Muscle layer of duodenum (tissue), 2 donors: Measurements from ENCODE around the gene SCN3B.

Experiments used
- H3K27ac ChIP-seq: one replicate; pipeline ENCODE4 v1.7.0; 2013; ENCODE audit warnings: mild to moderate bottlenecking, low read length
- H3K27me3 ChIP-seq: one replicate; pipeline ENCODE4 v1.7.0; 2013; ENCODE audit warnings: low read depth, mild to moderate bottlenecking, control low read depth, low read length
- H3K36me3 ChIP-seq, 2 donors: one replicate each; pipeline ENCODE4 v1.7.0; 2013; ENCODE audit warnings: low read length in 2 of 2, control low read depth in 1 of 2, mild to moderate bottlenecking in 1 of 2; ENCODE audit not compliant: insufficient read depth in 2 of 2, control insufficient read depth in 1 of 2
- H3K4me1 ChIP-seq, 2 donors: one replicate each; pipeline ENCODE4 v1.7.0; 2013; ENCODE audit warnings: low read length in 2 of 2, mild to moderate bottlenecking in 2 of 2, control low read depth in 1 of 2, moderate library complexity in 1 of 2; ENCODE audit not compliant: insufficient read depth in 2 of 2, control insufficient read depth in 1 of 2
- H3K4me3 ChIP-seq, 2 donors: one replicate each; pipeline ENCODE4 v1.7.0; 2013; ENCODE audit warnings: low read length in 2 of 2, low read depth in 1 of 2, mild to moderate bottlenecking in 1 of 2
- H3K9me3 ChIP-seq, 2 donors: one replicate each; pipeline ENCODE4 v1.7.0; 2013; ENCODE audit warnings: low read length in 2 of 2, control low read depth in 1 of 2, mild to moderate bottlenecking in 1 of 2; ENCODE audit not compliant: control insufficient read depth in 1 of 2
- donor health status: healthy.

The SCN3B gene

DNA sequence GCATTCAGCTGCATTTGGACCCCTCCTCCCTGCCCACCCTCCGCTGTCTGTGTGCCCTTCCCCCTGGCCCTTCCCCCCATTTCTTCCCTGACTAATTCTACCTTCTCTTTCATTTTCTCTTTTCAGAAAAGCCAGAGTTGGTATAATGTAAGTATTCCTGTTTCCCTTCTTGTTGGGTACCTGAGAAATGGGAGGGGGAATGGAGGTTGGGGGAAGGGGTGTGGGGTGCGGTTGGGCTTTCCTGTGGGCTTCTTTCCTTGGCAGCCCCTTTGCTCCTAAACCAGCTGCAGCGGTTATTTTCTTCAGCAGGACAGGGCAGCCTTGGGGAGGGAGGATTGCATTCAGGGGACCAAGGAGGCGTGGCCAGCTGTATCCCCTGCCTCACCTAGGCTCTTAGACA, 70.2 kb downstream of the SCN3B start:
- Histone ChIP-seq H3K27ac (no peak overlapping the region), H3K36me3 (no peaks in the 10 kb centered on the region), H3K9me3 (no peaks in the 10 kb centered on the region), H3K4me1 (peaks cover 0 to 5% of the 10 kb centered on the region in 2 donors), H3K4me3 (no peak overlapping the region), H3K27me3 (no peaks in the 10 kb centered on the region)

DNA sequence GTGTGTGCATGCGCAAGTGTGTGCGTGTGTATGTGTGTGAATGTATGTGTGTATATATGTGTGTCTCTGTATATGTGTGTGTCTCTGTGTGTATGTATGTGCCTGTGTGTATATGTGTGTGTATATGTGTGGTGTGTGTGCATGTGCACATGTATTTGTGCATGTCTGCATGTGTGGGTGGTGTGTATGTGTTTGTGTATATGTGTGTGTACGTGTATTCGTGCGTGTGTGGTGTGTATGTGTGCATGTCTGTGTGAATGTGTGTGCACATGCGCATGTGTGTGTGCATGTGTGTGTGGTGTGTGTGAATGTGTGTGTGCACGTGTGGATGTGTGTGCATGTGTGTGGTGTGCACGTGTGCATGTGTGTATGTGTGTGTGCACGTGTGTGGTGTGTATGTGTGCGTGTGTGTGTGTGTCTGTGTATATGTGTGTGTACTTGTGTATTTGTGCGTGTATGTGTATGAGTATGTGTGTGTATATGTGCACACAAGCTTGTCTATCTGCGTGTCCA, 71.4 kb downstream of the SCN3B start:
- Histone ChIP-seq H3K4me1 (peaks cover 0 to 5% of the 10 kb centered on the region in 2 donors), H3K27me3 (no peaks in the 10 kb centered on the region), H3K9me3 (no peaks in the 10 kb centered on the region), H3K36me3 (no peaks in the 10 kb centered on the region), H3K4me3 (no peak overlapping the region), H3K27ac (no peak overlapping the region)

DNA sequence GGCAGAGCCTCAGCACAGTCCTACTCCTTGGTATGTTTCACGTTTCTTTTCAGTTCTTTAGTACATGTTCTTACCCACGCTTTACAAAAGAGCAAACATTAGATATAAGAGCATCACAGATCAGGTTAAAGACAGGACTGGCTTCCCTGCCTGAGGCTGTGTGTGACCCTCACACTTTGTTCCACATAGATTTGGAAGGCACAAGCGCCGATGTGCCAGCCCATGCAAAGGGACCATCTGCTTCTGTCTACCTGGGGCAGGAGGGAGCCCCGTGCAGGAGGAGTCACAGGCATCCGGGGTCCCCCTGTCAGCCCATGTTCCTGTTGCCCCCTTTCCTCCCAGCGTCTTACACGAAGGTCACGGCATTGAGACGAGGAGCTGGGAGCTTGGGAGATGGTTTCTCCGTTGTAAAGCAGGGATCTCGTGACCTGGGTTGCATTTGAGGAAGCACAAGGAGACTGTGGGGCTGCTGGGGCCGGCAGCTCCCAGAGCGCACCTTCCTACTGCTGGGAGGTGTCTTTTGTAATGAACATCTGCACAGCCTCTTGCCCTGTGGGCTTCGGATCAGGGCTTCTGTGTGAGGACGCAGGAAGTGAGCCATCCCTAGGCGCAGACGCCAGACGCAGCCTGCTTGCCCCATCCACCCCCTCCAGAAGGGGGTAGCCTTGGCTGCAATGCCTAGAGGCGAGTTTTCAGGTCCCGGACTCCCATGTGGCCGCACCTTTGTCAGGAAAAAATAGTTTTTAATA, 72.6 kb downstream of the SCN3B start:
- Histone ChIP-seq H3K27ac (no peak overlapping the region), H3K36me3 (no peaks in the 10 kb centered on the region), H3K27me3 (no peaks in the 10 kb centered on the region), H3K9me3 (no peaks in the 10 kb centered on the region), H3K4me1 (peaks cover 0 to 5% of the 10 kb centered on the region in 2 donors), H3K4me3 (no peak overlapping the region)

DNA sequence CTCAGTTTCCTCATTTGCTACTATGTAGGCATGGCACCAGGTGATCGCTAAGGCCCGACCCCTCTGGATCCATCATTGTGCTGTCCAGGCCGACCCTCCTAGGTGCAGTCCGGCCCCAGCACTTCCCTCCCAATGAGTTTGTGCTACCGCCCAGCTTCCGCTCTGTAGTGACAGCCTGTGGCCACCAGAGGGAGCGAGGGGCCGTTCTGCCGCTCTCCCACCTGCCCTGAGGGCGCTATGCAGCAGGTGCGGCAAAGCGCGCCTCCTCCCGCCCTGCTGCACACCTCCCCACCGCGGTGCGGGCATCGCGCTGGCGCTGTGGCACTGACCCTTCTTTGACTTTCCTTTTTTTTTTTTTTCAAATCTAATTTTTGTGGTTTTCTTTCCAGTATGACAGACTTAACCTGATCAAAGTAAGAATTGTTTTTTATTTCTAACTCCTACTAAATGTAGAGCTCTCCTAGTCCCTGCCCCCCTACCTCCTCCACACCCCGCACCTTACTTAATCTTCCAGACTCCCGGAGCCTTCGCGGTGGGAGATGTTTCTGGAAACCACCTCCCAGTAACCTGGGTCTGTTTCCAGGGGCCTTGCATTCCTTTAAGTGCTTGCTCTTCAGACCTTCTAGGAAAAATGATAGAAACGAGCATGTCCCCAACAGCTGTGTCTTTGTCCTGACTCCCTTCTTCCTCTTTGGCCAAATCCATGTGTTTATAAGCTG, 73.7 kb downstream of the SCN3B start:
- H3K4me3 ChIP-seq: no peak overlapping the region
- H3K27ac ChIP-seq: no peak overlapping the region

DNA sequence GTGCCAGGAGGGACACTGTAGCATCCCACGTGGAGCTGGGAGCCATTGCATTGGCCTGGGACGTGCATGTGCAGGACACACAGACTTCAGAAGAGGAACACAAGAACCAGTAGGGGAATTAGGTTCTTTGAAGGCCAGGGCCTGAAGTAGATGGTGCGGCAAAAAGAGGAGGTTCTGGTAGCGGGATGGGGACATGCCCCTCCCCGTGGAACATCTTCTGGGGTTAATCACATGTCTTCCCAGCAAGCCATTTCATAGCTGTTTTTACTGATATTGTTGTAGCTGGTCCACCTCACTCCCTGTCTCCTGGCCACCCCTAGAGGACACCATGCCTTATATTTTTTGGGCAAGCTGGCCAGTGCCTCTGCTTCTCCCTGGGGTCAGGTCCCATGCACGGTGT, 74.3 kb downstream of the SCN3B start:
- Histone ChIP-seq H3K27ac (no peak overlapping the region), H3K36me3 (no peaks in the 10 kb centered on the region)

More for the DNA sequence above, 73.7 kb downstream of the SCN3B start:
- peaks cover 0 to 5% of the 10 kb centered on the region in 2 donors for H3K4me1 ChIP-seq
- no peaks in the 10 kb centered on the region for H3K36me3 ChIP-seq
- H3K27me3 ChIP-seq: no peaks in the 10 kb centered on the region
- no peaks in the 10 kb centered on the region for H3K9me3 ChIP-seq

DNA sequence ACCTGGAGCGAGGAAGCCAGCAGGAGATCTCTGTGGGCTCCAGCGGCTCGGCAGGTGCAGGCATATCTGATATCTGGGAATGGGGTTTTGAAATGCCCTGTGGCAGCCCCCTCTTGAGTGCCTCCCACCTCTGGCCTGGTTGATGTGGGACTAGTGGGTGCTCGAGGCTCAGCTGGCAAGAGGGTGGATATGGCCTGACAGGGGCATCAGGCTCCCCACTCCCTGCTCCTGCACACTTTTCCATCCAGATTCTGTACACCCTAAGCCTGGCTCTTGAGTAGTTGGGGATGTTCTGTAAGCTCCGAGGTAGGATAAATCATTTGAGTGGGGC, 75.0 kb downstream of the SCN3B start:
- Histone ChIP-seq H3K27ac (no peak overlapping the region), H3K4me3 (no peak overlapping the region), H3K27me3 (no peaks in the 10 kb centered on the region), H3K36me3 (no peaks in the 10 kb centered on the region), H3K9me3 (no peaks in the 10 kb centered on the region), H3K4me1 (peaks cover 0 to 5% of the 10 kb centered on the region in 2 donors)

More for the DNA sequence above, 74.3 kb downstream of the SCN3B start:
- Histone ChIP-seq H3K27me3 (no peaks in the 10 kb centered on the region), H3K4me1 (peaks cover 0 to 5% of the 10 kb centered on the region in 2 donors), H3K9me3 (no peaks in the 10 kb centered on the region), H3K4me3 (no peak overlapping the region)
